A673 (cell line): ENCODE data around the gene PTPRR.

Source experiments
- CTCF ChIP-seq: fragments of 300-800, 200-600 bp; sonication (generic); conservative IDR thresholded peaks from 2 replicates; pipeline ENCODE4 v1.5.1; 2017; ENCODE audit warnings: low read depth, mild to moderate bottlenecking, antibody characterized with exemption, low read length, moderate library complexity, mixed read lengths
- EZH2 ChIP-seq: fragments of 200-600 bp; sonication (generic); IDR thresholded peaks from 2 replicates; pipeline ENCODE4 v1.6.1; 2017; ENCODE audit warnings: borderline replicate concordance, low read depth, mild to moderate bottlenecking, mixed read lengths, antibody characterized with exemption, low read length; ENCODE audit not compliant: poor library complexity, severe bottlenecking

- TF ChIP-seq CTCF (no peak), EZH2 (no peak)
Observed at GRCh38 chr12:70929029-70929428, 8.5 kb upstream of the PTPRR start.
